Caco-2 (cell line): ENCODE measurements around the gene MYO1H. TPM values are rescaled to one million over a fixed set of nuclear protein-coding genes. Genes with fewer than 3 reads are reported as not detected.

Source experiments
- BruUV-seq: library from RNA; stranded (reverse); fragments of 400-500 nt; replicated peaks from 2 replicates; lab custom pipeline; 2021; lab: Mats Ljungman, UMichigan
- CTCF ChIA-PET: fragments of 300-600 bp; sonication (Branson Sonifier 250); formaldehyde crosslinking; loops from one replicate; lab custom pipeline; 2022; ENCODE audit warnings: antibody characterized with exemption; lab: Charles Lee
- POLR2A ChIA-PET: fragments of 300-600 bp; sonication (Branson Sonifier 250); formaldehyde crosslinking; loops from one replicate; lab custom pipeline; 2022; ENCODE audit warnings: antibody characterized with exemption; lab: Charles Lee
- DNase-seq, 2 experiments: peaks; one replicate each; pipeline versions ENCODE4 v3.0.0 to v3.0.0-alpha.2; 2020 to 2022
- H3K27me3 ChIP-seq: replicated peaks from 2 replicates; pipeline ENCODE4 v1.6.0; 2011; ENCODE audit warnings: low read length; ENCODE audit not compliant: control insufficient read depth, insufficient read depth
- H3K36me3 ChIP-seq: 2 replicates; pipeline ENCODE4 v1.5.1; 2011; ENCODE audit warnings: low read length; ENCODE audit not compliant: control insufficient read depth, insufficient read depth
- H3K4me1 ChIP-seq: fragments of 250-450 bp; sonication (Bioruptor Pico); 2 replicates; pipeline ENCODE4 v1.5.1; 2020; ENCODE audit warnings: mild to moderate bottlenecking
- H3K4me3 ChIP-seq: 2 replicates; pipeline ENCODE4 v1.5.1; 2011; ENCODE audit warnings: low read depth, mild to moderate bottlenecking, control low read depth, low read length
- H3K9me3 ChIP-seq: fragments of 250-450 bp; sonication (Bioruptor Pico); 2 replicates; pipeline ENCODE4 v1.5.1; 2020; ENCODE audit warnings: mild to moderate bottlenecking, moderate library complexity
- H3K27ac Mint-ChIP-seq: one replicate; pipeline ENCODE4 v1.8.0; 2022; ENCODE audit warnings: mixed read lengths; ENCODE audit not compliant: unreplicated experiment
- H3K27me3 Mint-ChIP-seq: one replicate; pipeline ENCODE4 v1.8.0; 2022; ENCODE audit warnings: mixed read lengths; ENCODE audit not compliant: insufficient read depth, unreplicated experiment
- H3K36me3 Mint-ChIP-seq: one replicate; pipeline ENCODE4 v1.8.0; 2022; ENCODE audit warnings: mild to moderate bottlenecking, mixed read lengths; ENCODE audit not compliant: insufficient read depth, unreplicated experiment
- H3K4me1 Mint-ChIP-seq: one replicate; pipeline ENCODE4 v1.8.0; 2022; ENCODE audit warnings: low read depth, mixed read lengths; ENCODE audit not compliant: unreplicated experiment
- H3K4me3 Mint-ChIP-seq: one replicate; pipeline ENCODE4 v1.8.0; 2022; ENCODE audit warnings: mild to moderate bottlenecking, moderate library complexity, mixed read lengths; ENCODE audit not compliant: unreplicated experiment
- H3K9me3 Mint-ChIP-seq: one replicate; pipeline ENCODE4 v1.8.0; 2022; ENCODE audit warnings: mixed read lengths; ENCODE audit not compliant: unreplicated experiment
- intact Hi-C: fragments of 100-400 bp; cut with micrococcal nuclease; formaldehyde crosslinking; loops from one replicate; pipeline ENCODE4 v1.10.0; 2022; ENCODE audit not compliant: unreplicated experiment
- total RNA-seq: library from RNA; stranded (reverse); gene quantifications from 2 replicates; pipeline ENCODE4 v1.2.3, GENCODE V29; 2022
- TF ChIP-seq, protein P1 (sequence below), 2 experiments: fragments of 200-600 bp in 1 of 2; IDR thresholded peaks; 1 replicate in 1 of 2; 2 replicates in 1 of 2; pipeline versions ENCODE4 v1.5.1 to v1.8.0; 2011 to 2022; ENCODE audit warnings: antibody characterized with exemption in 1 of 2, control low read depth in 1 of 2, inconsistent platforms in 1 of 2, low read depth in 1 of 2, low read length in 1 of 2, mild to moderate bottlenecking in 1 of 2, moderate library complexity in 1 of 2; ENCODE audit not compliant: insufficient read depth in 1 of 2, severe bottlenecking in 1 of 2, unreplicated experiment in 1 of 2

MYO1H gene
- total RNA-seq, 1 experiment from 2014 or later = 0.18 TPM

DNA sequence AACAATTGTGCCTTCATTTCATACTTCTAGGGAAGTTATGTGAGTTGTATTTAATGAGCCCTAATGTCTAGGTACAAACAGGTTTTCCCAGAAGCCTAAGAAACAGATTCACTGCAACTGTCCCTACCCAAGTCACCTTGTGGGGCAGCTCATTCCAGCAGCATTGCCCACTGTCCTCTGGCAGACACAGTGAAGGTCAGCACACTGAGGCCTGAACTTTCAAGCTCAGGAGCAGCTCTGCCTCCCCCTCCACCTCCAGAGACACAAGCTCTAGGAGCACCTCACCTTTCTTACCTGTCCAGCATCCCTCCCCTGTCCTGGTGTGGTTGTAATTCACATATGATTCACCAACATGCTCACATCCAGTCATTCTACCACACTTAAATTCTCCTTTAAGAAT lies 145.4 kb downstream of the MYO1H start:
- BruUV-seq = no TSS peak
- TF ChIP-seq, protein P1, sequence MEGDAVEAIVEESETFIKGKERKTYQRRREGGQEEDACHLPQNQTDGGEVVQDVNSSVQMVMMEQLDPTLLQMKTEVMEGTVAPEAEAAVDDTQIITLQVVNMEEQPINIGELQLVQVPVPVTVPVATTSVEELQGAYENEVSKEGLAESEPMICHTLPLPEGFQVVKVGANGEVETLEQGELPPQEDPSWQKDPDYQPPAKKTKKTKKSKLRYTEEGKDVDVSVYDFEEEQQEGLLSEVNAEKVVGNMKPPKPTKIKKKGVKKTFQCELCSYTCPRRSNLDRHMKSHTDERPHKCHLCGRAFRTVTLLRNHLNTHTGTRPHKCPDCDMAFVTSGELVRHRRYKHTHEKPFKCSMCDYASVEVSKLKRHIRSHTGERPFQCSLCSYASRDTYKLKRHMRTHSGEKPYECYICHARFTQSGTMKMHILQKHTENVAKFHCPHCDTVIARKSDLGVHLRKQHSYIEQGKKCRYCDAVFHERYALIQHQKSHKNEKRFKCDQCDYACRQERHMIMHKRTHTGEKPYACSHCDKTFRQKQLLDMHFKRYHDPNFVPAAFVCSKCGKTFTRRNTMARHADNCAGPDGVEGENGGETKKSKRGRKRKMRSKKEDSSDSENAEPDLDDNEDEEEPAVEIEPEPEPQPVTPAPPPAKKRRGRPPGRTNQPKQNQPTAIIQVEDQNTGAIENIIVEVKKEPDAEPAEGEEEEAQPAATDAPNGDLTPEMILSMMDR (IDR thresholded peaks at IDR 0.05; ENCODE audit: insufficient read depth in 1 of 2, low read depth in 1 of 2, low read length in 1 of 2, severe bottlenecking in 1 of 2, unreplicated experiment in 1 of 2) = no peak
- Mint-ChIP-seq H3K9me3 (no peaks in the 10 kb centered on the region), H3K4me3 (no peak overlapping the region), H3K36me3 (peaks cover 7% of the 10 kb centered on the region), H3K27ac (no peak overlapping the region), H3K27me3 (no peaks in the 10 kb centered on the region), H3K4me1 (no peaks in the 10 kb centered on the region)
- Histone ChIP-seq H3K4me3 (no peak overlapping the region), H3K36me3 (no peaks in the 10 kb centered on the region), H3K27me3 (no peaks in the 10 kb centered on the region), H3K9me3 (no peaks in the 10 kb centered on the region), H3K4me1 (no peaks in the 10 kb centered on the region)
- no peak for DNase-seq
- ChIA-PET POLR2A (no interaction called here), CTCF (no interaction called here)
- intact Hi-C loops = no loop called here

DNA sequence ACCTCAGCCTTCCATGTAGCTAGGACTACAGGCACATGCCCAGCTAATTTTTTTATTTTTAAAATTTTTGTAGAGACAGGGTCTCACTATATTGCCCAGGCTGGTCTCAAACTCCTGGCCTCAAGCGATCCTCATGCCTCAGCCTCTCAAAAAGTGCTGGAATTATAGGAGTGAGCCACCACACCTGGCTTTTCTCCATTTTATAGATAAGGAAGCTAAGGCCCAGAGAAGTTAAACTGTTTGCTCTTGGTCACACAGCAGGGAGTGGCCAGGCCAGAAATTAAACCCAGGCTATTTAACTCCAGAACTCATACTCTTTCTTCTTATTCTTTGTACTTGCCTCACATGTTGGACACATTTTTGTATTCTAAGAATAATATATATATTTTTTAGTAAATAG lies 146.2 kb downstream of the MYO1H start:
- Histone ChIP-seq H3K36me3 (no peaks in the 10 kb centered on the region), H3K4me1 (no peaks in the 10 kb centered on the region), H3K4me3 (no peak overlapping the region), H3K27me3 (no peaks in the 10 kb centered on the region), H3K9me3 (no peaks in the 10 kb centered on the region)
- DNase-seq = no peak
- Mint-ChIP-seq H3K27me3 (no peaks in the 10 kb centered on the region), H3K4me1 (no peaks in the 10 kb centered on the region), H3K9me3 (no peaks in the 10 kb centered on the region), H3K36me3 (peaks cover 5% of the 10 kb centered on the region), H3K4me3 (no peak overlapping the region), H3K27ac (no peak overlapping the region)
- POLR2A ChIA-PET = no interaction called here
- intact Hi-C loops = no loop called here
- TF ChIP-seq, protein P1 (IDR thresholded peaks at IDR 0.05; ENCODE audit: insufficient read depth in 1 of 2, low read depth in 1 of 2, low read length in 1 of 2, severe bottlenecking in 1 of 2, unreplicated experiment in 1 of 2) = no peak
- no TSS peak for BruUV-seq
- CTCF ChIA-PET = no interaction called here

DNA sequence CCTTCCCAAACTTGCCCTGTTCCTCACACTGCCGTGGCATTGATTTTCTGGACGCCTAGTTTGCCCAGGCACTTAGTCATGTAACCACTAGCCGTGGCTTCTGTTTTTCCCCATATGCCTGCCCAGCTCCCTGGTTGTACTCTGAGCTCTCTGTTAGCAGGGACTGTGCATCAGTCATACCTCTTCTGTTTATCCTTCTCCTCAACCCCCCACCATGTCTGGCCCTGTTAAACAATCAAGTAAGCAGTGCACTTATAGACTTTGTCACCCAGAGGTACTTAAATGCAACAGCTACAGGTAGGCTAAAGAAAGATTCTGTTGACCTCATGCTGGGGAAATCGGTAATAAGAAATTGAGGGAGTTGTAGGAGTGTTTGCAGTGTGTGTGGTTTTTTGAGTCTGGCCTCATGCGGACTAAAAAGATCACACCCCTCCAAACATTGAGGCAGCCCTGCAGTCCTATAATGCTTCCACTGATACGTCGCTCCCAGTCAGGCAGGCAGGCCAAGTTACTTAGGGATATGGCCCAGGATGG lies 146.7 kb downstream of the MYO1H start:
- intact Hi-C loops = no loop called here
- Histone ChIP-seq H3K4me3 (no peak overlapping the region), H3K9me3 (no peaks in the 10 kb centered on the region), H3K27me3 (no peaks in the 10 kb centered on the region), H3K36me3 (peaks cover under 1% of the 10 kb centered on the region; the same call in 1 of the 2 replicates), H3K4me1 (no peaks in the 10 kb centered on the region)
- ChIA-PET CTCF (no interaction called here), POLR2A (no interaction called here)
- Mint-ChIP-seq H3K36me3 (peaks cover under 1% of the 10 kb centered on the region), H3K27me3 (no peaks in the 10 kb centered on the region), H3K9me3 (no peaks in the 10 kb centered on the region), H3K4me1 (no peaks in the 10 kb centered on the region), H3K27ac (no peak overlapping the region), H3K4me3 (no peak overlapping the region)
- TF ChIP-seq, protein P1 (IDR thresholded peaks at IDR 0.05; ENCODE audit: insufficient read depth in 1 of 2, low read depth in 1 of 2, low read length in 1 of 2, severe bottlenecking in 1 of 2, unreplicated experiment in 1 of 2) = no peak
- BruUV-seq = no TSS peak
- no peak for DNase-seq
